K562 (cell line): ENCODE results near the gene DIP2C. TPM values are rescaled to one million over a fixed set of nuclear protein-coding genes. Genes with fewer than 3 reads are reported as not detected.

Experiments used
- ATAC-seq: fragments of 200-7000 bp; cut with Tn5 transposase; 3 replicates; pipeline ENCODE4 v1.9.1; 2020; ENCODE audit warnings: moderate library complexity
- BruUV-seq: library from RNA; stranded (reverse); fragments of 400-500 nt; replicated peaks from 2 replicates; lab custom pipeline; 2021; lab: Mats Ljungman, UMichigan
- CTCF ChIA-PET: fragments of 300-600 bp; formaldehyde crosslinking; extraction: SDS; loops from one replicate; lab custom pipeline; 2021; ENCODE audit warnings: low intra/inter-chr PET ratio; lab: Yijun Ruan, JAX
- POLR2A ChIA-PET: fragments of 300-600, 350-650 bp; sonication (Branson Sonifier 250); formaldehyde crosslinking; extraction: SDS; loops from one replicate; lab custom pipeline; 2021; ENCODE audit warnings: antibody characterized with exemption, inconsistent platforms; lab: Yijun Ruan, JAX
- DNase-seq, 4 experiments: peaks; one replicate each; pipeline versions ENCODE4 v3.0.0 to v3.0.0-alpha.2; 2011 to 2018; ENCODE audit warnings: low spot score in 3 of 4, mixed read lengths in 3 of 4; ENCODE audit errors: extremely low read depth in 1 of 4
- FAIRE-seq: peaks from 2 replicates; lab custom pipeline; 2011; peaks lifted over from hg19 to GRCh38; lab: Jason Lieb, UNC
- H2AFZ ChIP-seq: 2 replicates; pipeline ENCODE4 v1.6.0; 2011; ENCODE audit warnings: low read depth, low read length, control low read depth, inconsistent platforms
- H3K27ac ChIP-seq: fragments of 200-600 bp; 3 replicates; pipeline ENCODE4 v1.8.0; 2011; ENCODE audit warnings: low read depth, mild to moderate bottlenecking, control low read depth, inconsistent platforms, low read length, moderate library complexity, mixed read lengths; ENCODE audit errors: extremely low read depth
- H3K27me3 ChIP-seq, 2 experiments: fragments of 300-600 bp in 1 of 2; 2 replicates in 1 of 2; 3 replicates in 1 of 2; pipeline versions ENCODE4 v1.6.0 to v1.8.0; 2011; ENCODE audit warnings: inconsistent platforms in 2 of 2, low read length in 2 of 2, mild to moderate bottlenecking in 1 of 2, mixed read lengths in 1 of 2, moderate library complexity in 1 of 2; ENCODE audit not compliant: control insufficient read depth in 2 of 2, insufficient read depth in 2 of 2
- H3K36me3 ChIP-seq: fragments of 300-600 bp; 3 replicates; pipeline ENCODE4 v1.8.0; 2011; ENCODE audit warnings: mild to moderate bottlenecking, low read length, inconsistent platforms; ENCODE audit not compliant: control insufficient read depth, insufficient read depth
- H3K4me1 ChIP-seq, 2 experiments: fragments of 200-600 bp in 1 of 2; replicated peaks in 1 of 2; 2 replicates in 1 of 2; 3 replicates in 1 of 2; pipeline versions ENCODE4 v1.5.1 to v1.8.0; 2011; ENCODE audit warnings: inconsistent platforms in 2 of 2, low read length in 2 of 2, mild to moderate bottlenecking in 1 of 2, mixed read lengths in 1 of 2, moderate library complexity in 1 of 2; ENCODE audit not compliant: control insufficient read depth in 2 of 2, insufficient read depth in 2 of 2
- H3K4me2 ChIP-seq: 2 replicates; pipeline ENCODE4 v1.6.1; 2011; ENCODE audit warnings: low read length, control low read depth, inconsistent platforms, mixed read lengths; ENCODE audit not compliant: insufficient read depth
- H3K4me3 ChIP-seq: fragments of 200-600 bp; sonication (generic), shearing (Covaris generic); 2 replicates; pipeline ENCODE4 v1.5.1; 2016; ENCODE audit warnings: control low read depth, inconsistent platforms
- H3K79me2 ChIP-seq: fragments of 200-600 bp; 3 replicates; pipeline ENCODE4 v1.8.0; 2011; ENCODE audit warnings: low read length, inconsistent platforms; ENCODE audit not compliant: control insufficient read depth, insufficient read depth
- H3K9ac ChIP-seq, 2 experiments: 2 replicates each; pipeline versions ENCODE4 v1.6.0 to v1.6.1; 2011; ENCODE audit warnings: low read depth in 2 of 2, low read length in 2 of 2, control low read depth in 1 of 2, inconsistent platforms in 1 of 2, mild to moderate bottlenecking in 1 of 2, mixed read lengths in 1 of 2; ENCODE audit not compliant: insufficient read depth in 1 of 2
- H3K9me1 ChIP-seq: one replicate; pipeline ENCODE4 v1.6.0; 2011; ENCODE audit warnings: inconsistent platforms, mild to moderate bottlenecking, low read length, moderate library complexity; ENCODE audit not compliant: control insufficient read depth, insufficient read depth
- H3K9me3 ChIP-seq: replicated peaks from 2 replicates; pipeline ENCODE4 v1.5.1; 2011; ENCODE audit warnings: low read depth, low read length, inconsistent platforms; ENCODE audit not compliant: control insufficient read depth, insufficient read depth
- H4K20me1 ChIP-seq: replicated peaks from 2 replicates; pipeline ENCODE4 v1.6.1; 2011; ENCODE audit warnings: low read length, inconsistent platforms, mixed read lengths; ENCODE audit not compliant: control insufficient read depth, insufficient read depth
- CREB1 ChIP-seq, 2 experiments: sonication (generic) in 1 of 2; formaldehyde crosslinking in 1 of 2; IDR thresholded peaks; 2 replicates each; pipeline versions ENCODE4 v1.6.1 to v1.8.0; 2012 to 2022; ENCODE audit warnings: inconsistent platforms in 1 of 2, mild to moderate bottlenecking in 1 of 2, missing genetic modification reagents in 1 of 2, moderate library complexity in 1 of 2
- RNF2 ChIP-seq: sonication (generic); IDR thresholded peaks from 2 replicates; pipeline ENCODE4 v1.6.1; 2016
- SMAD3 ChIP-seq: fragments of 450-650 bp; formaldehyde crosslinking; conservative IDR thresholded peaks from 2 replicates; pipeline ENCODE4 v1.4.0; 2020; ENCODE audit warnings: mild to moderate bottlenecking
- SMARCB1 ChIP-seq: IDR thresholded peaks from 2 replicates; pipeline ENCODE4 v1.6.1; 2011; ENCODE audit warnings: improper control_type of control experiment, low read depth; ENCODE audit not compliant: insufficient read length
- ZNF512 ChIP-seq: IDR thresholded peaks from 2 replicates; pipeline ENCODE4 v1.6.1; 2016; ENCODE audit warnings: missing genetic modification characterization, missing compliant biosample characterization
- ZNF668 ChIP-seq: fragments of 250-450 bp; sonication (Bioruptor Pico); IDR thresholded peaks from 2 replicates; pipeline ENCODE4 v1.8.0; 2022; ENCODE audit warnings: mild to moderate bottlenecking, inconsistent platforms
- WGBS: fragments of 100-300 bp; shearing (Covaris generic); methylation state at CpG from one replicate; pipeline ENCODE4 v1.1.6; 2016; ENCODE audit warnings: low coverage, mixed read lengths; ENCODE audit not compliant: insufficient coverage; ENCODE audit errors: missing lambda C conversion rate; 5-methylcytosine and 5-hydroxymethylcytosine counted together
- in situ Hi-C: fragments of 300-500 bp; cut with MboI; formaldehyde crosslinking; loops from 4 replicates; pipeline ENCODE4 v1.15.0; 2018; ENCODE audit warnings: inconsistent platforms, mixed read lengths
- intact Hi-C: fragments of 100-400 bp; cut with micrococcal nuclease; formaldehyde crosslinking; loops from 2 replicates; pipeline ENCODE4 v1.14.2; 2022
- polyA plus RNA-seq, 8 experiments: library from polyadenylated mRNA; depleted of rRNA in 4 of 8; stranded (reverse) in 5 of 8; unstranded in 3 of 8; fragments of >200 nt; fragmentation: Nextera tagmentation in 2 of 8; fragmentation: Illumina TruSeq in 1 of 8; extraction: Ambion mirVana in 2 of 8; extraction: Trizol in 1 of 8; gene quantifications; 2 replicates each; pipeline versions ENCODE4 v1.2.1 to v1.2.3, GENCODE V29; 2011 to 2014; ENCODE audit warnings: inconsistent platforms in 1 of 8, missing spikeins in 1 of 8
- total RNA-seq, 7 experiments: library from RNA; depleted of rRNA in 6 of 7; stranded (reverse); fragments of >200 nt in 6 of 7; fragmentation: Illumina TruSeq in 2 of 7; extraction: Trizol in 2 of 7; gene quantifications; 2 replicates each; pipeline versions ENCODE4 v1.2.1 to v1.2.3, GENCODE V29; 2011 to 2021; ENCODE audit warnings: low replicate concordance in 1 of 7

Gene DIP2C
- total and polyA plus RNA-seq, 9 of the 15 experiments (the other 6 are each of a cell fraction or from before 2014, with no cell fraction given): 0.01 TPM; not detected in 8

GRCh38 chr10:601660-601963 lies 87.9 kb downstream of the DIP2C start:
- ATAC-seq: no peak
- H3K4me1 ChIP-seq: no peaks in the 10 kb centered on the region
- no peaks in the 10 kb centered on the region for H3K79me2 ChIP-seq
- BruUV-seq: no TSS peak
- ChIA-PET CTCF (no interaction called here), POLR2A (interaction anchor here (0.6 kb wide), 1 partner anchor 60 kb away, joined by 4 read pairs; no protein-coding TSS in a partner anchor)
- H3K9me1 ChIP-seq: no peaks in the 10 kb centered on the region
- WGBS: 0% methylated on average over 11 of the region's 12 CpGs
- H3K27ac ChIP-seq: no peak overlapping the region
- no peak overlapping the region for H3K9ac ChIP-seq
- no peak for FAIRE-seq
- H3K27me3 ChIP-seq: peaks cover 45 to 71% of the 10 kb centered on the region in 2 experiments; a peak in 4 of 5 replicates
- DNase-seq: no peak
- TF ChIP-seq ZNF668 (no peak), CREB1 (IDR thresholded peaks at IDR 0.05) (no peak), CREB1 (CRISPR knock-in tag; IDR thresholded peaks at IDR 0.05) (no peak), ZNF512 (tag) (no peak), SMARCB1 (no peak), RNF2 (no peak), SMAD3 (CRISPR knock-in tag) (no peak)
- no peak overlapping the region for H2AFZ ChIP-seq
- no peaks in the 10 kb centered on the region for H3K36me3 ChIP-seq
- intact Hi-C loops (no loop called here), in situ Hi-C loops (no loop called here)
- no peak overlapping the region for H3K4me2 ChIP-seq
- no peak overlapping the region for H3K4me3 ChIP-seq
- H4K20me1 ChIP-seq: no peaks in the 10 kb centered on the region
- H3K9me3 ChIP-seq: no peaks in the 10 kb centered on the region
